HCT116 (cell line): ENCODE results near the gene CPED1. TPM values are rescaled to one million over a fixed set of nuclear protein-coding genes. Genes with fewer than 3 reads are reported as not detected.

Experiments
- ATAC-seq: fragments of 200-7000 bp; cut with Tn5 transposase; 2 replicates; pipeline ENCODE4 v1.9.1; 2020; ENCODE audit warnings: mild to moderate bottlenecking, moderate library complexity
- BruUV-seq: library from RNA; stranded (reverse); fragments of 400-500 nt; replicated peaks from 2 replicates; lab custom pipeline; 2021; lab: Mats Ljungman, UMichigan
- CTCF ChIA-PET: fragments of 300-600 bp; sonication (Branson Sonifier 250); formaldehyde crosslinking; loops from one replicate; lab custom pipeline; 2021; ENCODE audit warnings: antibody characterized with exemption; lab: Charles Lee
- POLR2A ChIA-PET: fragments of 300-600, 350-600 bp; sonication (Branson Sonifier 250); formaldehyde crosslinking; loops from one replicate; lab custom pipeline; 2021; ENCODE audit warnings: antibody characterized with exemption; lab: Charles Lee
- RAD21 ChIA-PET, 2 experiments: fragments of 300-600 bp; sonication (Branson Sonifier 250); formaldehyde crosslinking; loops; one replicate each; lab custom pipeline; 2023; ENCODE audit warnings: low total read pairs in 2 of 2; ENCODE audit not compliant: uncharacterized antibody in 2 of 2, unreplicated experiment in 2 of 2, low non-redundant PET in 1 of 2; lab: Charles Lee
- DNase-seq: peaks from one replicate; pipeline ENCODE4 v3.0.0-alpha.2; 2010; ENCODE audit warnings: low read depth, low spot score
- H2AFZ ChIP-seq: fragments of 200-600 bp; shearing (Covaris generic), sonication (generic); 2 replicates; pipeline ENCODE4 v1.6.1; 2017; ENCODE audit warnings: low read depth, mixed run types, mixed read lengths, antibody characterized with exemption, low read length; ENCODE audit not compliant: poor library complexity, severe bottlenecking
- H3K27ac ChIP-seq: 2 replicates; pipeline ENCODE4 v1.5.1; 2012; ENCODE audit warnings: low read depth, low read length
- H3K27me3 ChIP-seq: fragments of 200-600 bp; sonication (generic); 2 replicates; pipeline ENCODE4 v1.6.1; 2016; ENCODE audit warnings: mixed run types, low read length, mixed read lengths; ENCODE audit not compliant: insufficient read depth
- H3K36me3 ChIP-seq, 2 experiments: fragments of 200-500 bp in 1 of 2; fragments of 200-600 bp in 1 of 2; sonication (Bioruptor generic) in 1 of 2; sonication (generic) in 1 of 2; 2 replicates each; pipeline versions ENCODE4 v1.5.1 to v1.6.1; 2014 to 2016; ENCODE audit warnings: low read length in 2 of 2, inconsistent platforms in 1 of 2, mixed read lengths in 1 of 2, mixed run types in 1 of 2; ENCODE audit not compliant: insufficient read depth in 2 of 2, control insufficient read depth in 1 of 2
- H3K4me1 ChIP-seq, 2 experiments: fragments of 200-600 bp in 1 of 2; sonication (generic) in 1 of 2; 2 replicates each; pipeline versions ENCODE4 v1.5.1 to v1.6.1; 2012 to 2017; ENCODE audit warnings: low read length in 2 of 2, inconsistent platforms in 1 of 2, mild to moderate bottlenecking in 1 of 2, mixed read lengths in 1 of 2, mixed run types in 1 of 2, moderate library complexity in 1 of 2; ENCODE audit not compliant: insufficient read depth in 2 of 2, control insufficient read depth in 1 of 2
- H3K4me2 ChIP-seq: fragments of 200-600 bp; sonication (generic); 2 replicates; pipeline ENCODE4 v1.6.1; 2017; ENCODE audit warnings: mixed run types, low read length, mixed read lengths
- H3K4me3 ChIP-seq, 2 experiments: fragments of 200-600 bp in 1 of 2; sonication (generic) in 1 of 2; replicated peaks in 1 of 2; 2 replicates each; pipeline ENCODE4 v1.5.1; 2011 to 2016; ENCODE audit warnings: low read length in 2 of 2, control low read depth in 1 of 2, low read depth in 1 of 2, mild to moderate bottlenecking in 1 of 2, mixed read lengths in 1 of 2, mixed run types in 1 of 2
- H3K79me2 ChIP-seq: fragments of 200-600 bp; sonication (generic); 2 replicates; pipeline ENCODE4 v1.6.1; 2017; ENCODE audit warnings: mild to moderate bottlenecking, mixed run types, low read length, moderate library complexity, mixed read lengths; ENCODE audit not compliant: insufficient read depth
- H3K9ac ChIP-seq: fragments of 200-600 bp; sonication (generic); 2 replicates; pipeline ENCODE4 v1.6.1; 2016; ENCODE audit warnings: low read length, mixed read lengths
- H3K9me2 ChIP-seq: fragments of 200-600 bp; sonication (generic), shearing (Covaris generic); 2 replicates; pipeline ENCODE4 v1.6.1; 2017; ENCODE audit warnings: mixed run types, mild to moderate bottlenecking, moderate library complexity; ENCODE audit not compliant: insufficient read depth
- H3K9me3 ChIP-seq, 2 experiments: fragments of 200-500 bp in 1 of 2; fragments of 200-600 bp in 1 of 2; sonication (Bioruptor generic) in 1 of 2; sonication (generic) in 1 of 2; 2 replicates each; pipeline ENCODE4 v1.6.1; 2014 to 2017; ENCODE audit warnings: low read length in 2 of 2, mixed read lengths in 2 of 2, inconsistent platforms in 1 of 2, low read depth in 1 of 2, mild to moderate bottlenecking in 1 of 2, mixed run types in 1 of 2, moderate library complexity in 1 of 2; ENCODE audit not compliant: control insufficient read depth in 1 of 2, insufficient read depth in 1 of 2
- H4K20me1 ChIP-seq: fragments of 200-600 bp; sonication (generic), shearing (Covaris generic); 2 replicates; pipeline ENCODE4 v1.6.1; 2017; ENCODE audit warnings: mixed run types, mild to moderate bottlenecking, moderate library complexity; ENCODE audit not compliant: insufficient read depth
- ATF3 ChIP-seq: IDR thresholded peaks from 2 replicates; pipeline ENCODE4 v1.6.1; 2012
- CBX3 ChIP-seq: IDR thresholded peaks from 2 replicates; pipeline ENCODE4 v1.6.1; 2012; ENCODE audit warnings: low read depth
- EGR1 ChIP-seq: IDR thresholded peaks from 2 replicates; pipeline ENCODE4 v1.6.1; 2012; ENCODE audit warnings: low read depth
- ELF1 ChIP-seq: IDR thresholded peaks from 2 replicates; pipeline ENCODE4 v1.6.1; 2012; ENCODE audit warnings: low read depth, borderline replicate concordance
- MAX ChIP-seq: IDR thresholded peaks from 2 replicates; pipeline ENCODE4 v1.6.1; 2012
- POLR2A ChIP-seq: IDR thresholded peaks from 2 replicates; pipeline ENCODE4 v1.7.0; 2011; ENCODE audit warnings: borderline replicate concordance; ENCODE audit not compliant: insufficient read depth, insufficient read length; ENCODE audit errors: extremely low read depth
- REST ChIP-seq: IDR thresholded peaks from 2 replicates; pipeline ENCODE4 v1.6.1; 2012; ENCODE audit warnings: low read depth
- SP1 ChIP-seq: IDR thresholded peaks from 2 replicates; pipeline ENCODE4 v1.6.1; 2012; ENCODE audit warnings: low read depth
- SRF ChIP-seq: IDR thresholded peaks from 2 replicates; pipeline ENCODE4 v1.6.1; 2012; ENCODE audit warnings: low read depth
- TCF7L2 ChIP-seq: IDR thresholded peaks from 2 replicates; pipeline ENCODE4 v1.7.0; 2011; ENCODE audit warnings: borderline replicate concordance, inconsistent platforms; ENCODE audit not compliant: insufficient read depth, insufficient read length; ENCODE audit errors: extremely low read depth
- ZBTB33 ChIP-seq: IDR thresholded peaks from 2 replicates; pipeline ENCODE4 v1.6.1; 2011; ENCODE audit warnings: mild to moderate bottlenecking, low read length, moderate library complexity; ENCODE audit not compliant: insufficient replicate concordance; ENCODE audit errors: extremely low read depth
- ZFX ChIP-seq: fragments of 450-650 bp; IDR thresholded peaks from 2 replicates; pipeline ENCODE4 v1.6.1; 2017
- ZNF274 ChIP-seq: fragments of 200-500 bp; sonication (Bioruptor generic); IDR thresholded peaks from 2 replicates; pipeline ENCODE4 v1.6.1; 2014; ENCODE audit warnings: mild to moderate bottlenecking, low read depth, low read length, inconsistent platforms
- intact Hi-C: fragments of 100-400 bp; cut with micrococcal nuclease; formaldehyde crosslinking; loops from 2 replicates; pipeline ENCODE4 v1.10.0; 2022
- total RNA-seq: library from RNA; stranded (reverse); gene quantifications from one replicate; pipeline ENCODE4 v1.2.1, GENCODE V29; 2021; ENCODE audit not compliant: unreplicated experiment

The CPED1 gene
- total RNA-seq, 1 experiment from 2014 or later: 1.2 TPM

- Histone ChIP-seq H3K4me2 (no peak overlapping the region), H3K9ac (no peak overlapping the region), H3K4me1 (peaks cover 0 to 11% of the 10 kb centered on the region in 2 experiments; a peak in 1 of 4 replicates), H3K27ac (no peak overlapping the region), H3K79me2 (no peaks in the 10 kb centered on the region), H3K9me3 (peaks cover 0 to 6% of the 10 kb centered on the region in 2 experiments; a peak in 1 of 4 replicates), H3K27me3 (no peaks in the 10 kb centered on the region), H3K4me3 (no peak overlapping the region), H2AFZ (no peak overlapping the region), H3K36me3 (no peaks in the 10 kb centered on the region), H3K9me2 (no peaks in the 10 kb centered on the region), H4K20me1 (no peaks in the 10 kb centered on the region)
- no TSS peak for BruUV-seq
- intact Hi-C loops: no loop called here
- TF ChIP-seq TCF7L2 (no peak), REST (no peak), ATF3 (no peak), POLR2A (no peak), SP1 (no peak), SRF (no peak), EGR1 (no peak), ELF1 (no peak), ZBTB33 (no peak), MAX (no peak), ZFX (no peak), ZNF274 (no peak), CBX3 (no peak)
- ATAC-seq (no peak), DNase-seq (no peak)
- CTCF ChIA-PET: no interaction called here
- RAD21 ChIA-PET: no interaction called here
- POLR2A ChIA-PET: no interaction called here
These were observed 198.2 kb downstream of the CPED1 start for GRCh38 chr7:121186746-121187145.
